ENCODE measurements around the gene SLC6A4. TPM values are rescaled to one million over a fixed set of nuclear protein-coding genes. Genes with fewer than 3 reads are reported as not detected.

The SLC6A4 gene
- total and polyA plus RNA-seq, 2 of the 8 experiments (the other 6 are each of a cell fraction or from before 2014, with no cell fraction given), result 0.09 to 0.33 TPM

GRCh38 chr17:30176855-30177254, 58.6 kb downstream of the SLC6A4 start:
- DNase-seq (ENCODE audit: low read depth in 1 of 2, low spot score in 2 of 2) (no peak), FAIRE-seq (no peak)
- H3K36me3 ChIP-seq (ENCODE audit: control insufficient read depth in 2 of 4, insufficient read depth in 4 of 4, low read length in 3 of 4), result peaks cover 4 to 62% (median 18%) of the 10 kb centered on the region in 4 experiments; a peak in 7 of 8 replicates
- H3K27me3 ChIP-seq (replicated peaks in 1 of 4; ENCODE audit: control insufficient read depth in 3 of 4, extremely low read depth in 1 of 4, insufficient read depth in 3 of 4, low read length in 3 of 4), result no peaks in the 10 kb centered on the region
- no peak overlapping the region for H2BK15ac ChIP-seq (ENCODE audit: low read length)
- H3K79me2 ChIP-seq (ENCODE audit: control insufficient read depth in 1 of 2, insufficient read depth in 2 of 2, low read length in 2 of 2), result no peaks in the 10 kb centered on the region
- no peak overlapping the region for H3K56ac ChIP-seq (replicated peaks; ENCODE audit: insufficient read length, low read depth, low read length)
- H2BK20ac ChIP-seq (ENCODE audit: low read length), result no peak overlapping the region
- no peak for TF ChIP-seq TEAD4 (IDR thresholded peaks at IDR 0.05; ENCODE audit: low read depth, low read length)
- TF ChIP-seq TBP (IDR thresholded peaks at IDR 0.05; ENCODE audit: low read depth, low read length), result no peak
- no peak for TF ChIP-seq SP2 (IDR thresholded peaks at IDR 0.05; ENCODE audit: low read length)
- H3K4me1 ChIP-seq (replicated peaks in 1 of 4; ENCODE audit: control insufficient read depth in 3 of 4, insufficient read depth in 4 of 4, low read length in 3 of 4), result no peaks in the 10 kb centered on the region
- no peak overlapping the region for H4K91ac ChIP-seq (replicated peaks; ENCODE audit: insufficient read length, low read length)
- H3K27ac ChIP-seq (ENCODE audit: low read depth, low read length), result no peak overlapping the region
- H3K4me3 ChIP-seq (ENCODE audit: extremely low read depth in 1 of 4, insufficient read depth in 2 of 4, low read depth in 3 of 4, low read length in 4 of 4), result no peak overlapping the region
- H3K23me2 ChIP-seq (ENCODE audit: low read depth, low read length), result no peaks in the 10 kb centered on the region
- H2BK12ac ChIP-seq (ENCODE audit: low read depth, low read length), result no peak overlapping the region
- H3K4ac ChIP-seq (replicated peaks; ENCODE audit: insufficient read length, low read depth, low read length), result no peak overlapping the region
- H3K9ac ChIP-seq (replicated peaks in 1 of 4; ENCODE audit: extremely low read depth in 1 of 4, low read depth in 3 of 4, low read length in 3 of 4), result no peak overlapping the region
- no peaks in the 10 kb centered on the region for H4K20me1 ChIP-seq (replicated peaks in 1 of 2; ENCODE audit: control insufficient read depth in 1 of 2, insufficient read depth in 2 of 2, low read length in 2 of 2)
- H3K18ac ChIP-seq (ENCODE audit: extremely low read depth, low read length), result no peak overlapping the region
- H4K8ac ChIP-seq (ENCODE audit: extremely low read depth, insufficient read depth, low read length), result no peak overlapping the region
- no peak overlapping the region for H4K5ac ChIP-seq (ENCODE audit: insufficient read length, low read depth, low read length)
- H2AK5ac ChIP-seq (ENCODE audit: low read depth, low read length), result no peak overlapping the region
- H3K9me3 ChIP-seq (ENCODE audit: insufficient read depth in 2 of 2, low read depth in 1 of 2, low read length in 1 of 2), result no peaks in the 10 kb centered on the region
- ChIA-PET POLR2A (ENCODE audit: partially characterized antibody) (interaction anchor here (0.6 kb wide), 1 partner anchor 23 kb away, joined by 3 read pairs; no protein-coding TSS in a partner anchor), CTCF (ENCODE audit: partially characterized antibody) (no interaction called here)
- no peak overlapping the region for H2AFZ ChIP-seq (ENCODE audit: low read length)
- no peak overlapping the region for H3K4me2 ChIP-seq (ENCODE audit: insufficient read depth in 1 of 2, low read depth in 2 of 2, low read length in 2 of 2)
- H2BK5ac ChIP-seq (ENCODE audit: low read depth, low read length), result no peak overlapping the region
- H3K14ac ChIP-seq (ENCODE audit: insufficient read length), result no peak overlapping the region
- 90% methylated on average over 5 of the region's 5 CpGs; no CpG with 5 or more reads in 1 of the 2 experiments for WGBS, 2 experiments (ENCODE audit: extremely low coverage in 1 of 2, insufficient coverage in 1 of 2, insufficient read length in 1 of 2, insufficient replicate concordance in 2 of 2, low coverage in 1 of 2, low lambda C conversion rate in 2 of 2, missing lambda C conversion rate in 1 of 2)
- no peaks in the 10 kb centered on the region for H3K79me1 ChIP-seq (ENCODE audit: low read depth, low read length)
- no peak overlapping the region for H2BK120ac ChIP-seq (replicated peaks; ENCODE audit: low read depth, low read length)
- no peak overlapping the region for H3K23ac ChIP-seq (ENCODE audit: insufficient read length)

Data from H1 (cell line).